Neural cell (in vitro differentiated cells): Measurements from ENCODE around the gene MYADML2. TPM values are rescaled to one million over a fixed set of nuclear protein-coding genes. Genes with fewer than 3 reads are reported as not detected.
A peak's percentile ranks its signal among the peaks of the same experiment; 100 is the strongest.

Experiments
- H2AFZ ChIP-seq: fragments of 200-600, 300-800 bp; sonication (generic), shearing (Covaris generic); 2 replicates; pipeline ENCODE4 v1.6.0; 2014; ENCODE audit warnings: low read depth, mild to moderate bottlenecking, antibody characterized with exemption, low read length, moderate library complexity
- H3F3A ChIP-seq: fragments of 200-600 bp; shearing (Covaris generic); 2 replicates; pipeline ENCODE4 v1.6.1; 2016; ENCODE audit warnings: mild to moderate bottlenecking, moderate library complexity, mixed read lengths, antibody characterized with exemption, low read length; ENCODE audit not compliant: insufficient read depth, poor library complexity, severe bottlenecking
- H3K27ac ChIP-seq: fragments of 200-600, 300-800 bp; sonication (generic), shearing (Covaris generic); 2 replicates; pipeline ENCODE4 v1.5.1; 2014; ENCODE audit warnings: mild to moderate bottlenecking, low read length, moderate library complexity
- H3K27me3 ChIP-seq: fragments of 300-800, 200-600 bp; sonication (generic), shearing (Covaris generic); 2 replicates; pipeline ENCODE4 v1.6.0; 2014; ENCODE audit warnings: mild to moderate bottlenecking, low read depth, low read length, moderate library complexity; ENCODE audit not compliant: insufficient read depth
- H3K36me3 ChIP-seq: fragments of 300-800, 200-600 bp; sonication (generic), shearing (Covaris generic); 2 replicates; pipeline ENCODE4 v1.5.1; 2014; ENCODE audit warnings: mild to moderate bottlenecking, antibody characterized with exemption, low read length, moderate library complexity; ENCODE audit not compliant: insufficient read depth
- H3K4me2 ChIP-seq: fragments of 300-800, 200-600 bp; sonication (generic), shearing (Covaris generic); 2 replicates; pipeline ENCODE4 v1.6.0; 2014; ENCODE audit warnings: mild to moderate bottlenecking, low read length
- H3K4me3 ChIP-seq: fragments of 300-800, 200-600 bp; sonication (generic), shearing (Covaris generic); 2 replicates; pipeline ENCODE4 v1.5.1; 2014; ENCODE audit warnings: mild to moderate bottlenecking, low read length, moderate library complexity
- H3K79me2 ChIP-seq: fragments of 200-600 bp; shearing (Covaris generic); replicated peaks from 2 replicates; pipeline ENCODE4 v1.6.0; 2014; ENCODE audit warnings: mild to moderate bottlenecking, low read length, moderate library complexity; ENCODE audit not compliant: insufficient read depth
- H3K9ac ChIP-seq: fragments of 300-800, 200-600 bp; sonication (generic), shearing (Covaris generic); 2 replicates; pipeline ENCODE4 v1.6.1; 2016; ENCODE audit warnings: mild to moderate bottlenecking, low read length, mixed read lengths
- H3K9me2 ChIP-seq: fragments of 200-600 bp; shearing (Covaris generic); 2 replicates; pipeline ENCODE4 v1.6.1; 2016; ENCODE audit warnings: mild to moderate bottlenecking, low read length, mixed read lengths; ENCODE audit not compliant: insufficient read depth
- H3K9me3 ChIP-seq: fragments of 200-600, 300-800 bp; sonication (generic), shearing (Covaris generic); 2 replicates; pipeline ENCODE4 v1.6.1; 2016; ENCODE audit warnings: mild to moderate bottlenecking, mixed run types, low read length, moderate library complexity, mixed read lengths
- H4K20me1 ChIP-seq: fragments of 200-600 bp; shearing (Covaris generic); 2 replicates; pipeline ENCODE4 v1.6.1; 2016; ENCODE audit warnings: mild to moderate bottlenecking, mixed run types; ENCODE audit not compliant: insufficient read depth
- EP300 ChIP-seq: fragments of 450-650 bp; conservative IDR thresholded peaks from 2 replicates; pipeline ENCODE4 v1.6.1; 2014; ENCODE audit warnings: antibody characterized with exemption, mild to moderate bottlenecking, moderate library complexity; ENCODE audit not compliant: poor library complexity, severe bottlenecking
- EZH2 ChIP-seq: fragments of 200-600, 300-800 bp; shearing (Covaris generic), sonication (generic); IDR thresholded peaks from 2 replicates; pipeline ENCODE4 v1.6.1; 2014; ENCODE audit warnings: antibody characterized with exemption, low read length, borderline replicate concordance, mild to moderate bottlenecking; ENCODE audit not compliant: insufficient read depth, poor library complexity, severe bottlenecking
- MXI1 ChIP-seq: fragments of 450-650 bp; conservative IDR thresholded peaks from 2 replicates; pipeline ENCODE4 v1.6.1; 2014; ENCODE audit warnings: antibody characterized with exemption, mild to moderate bottlenecking; ENCODE audit not compliant: poor library complexity, severe bottlenecking
- POLR2AphosphoS5 ChIP-seq: IDR thresholded peaks from 2 replicates; pipeline ENCODE4 v1.6.1; 2012
- RAD21 ChIP-seq: fragments of 450-650 bp; conservative IDR thresholded peaks from 2 replicates; pipeline ENCODE4 v1.6.1; 2014; ENCODE audit warnings: antibody characterized with exemption, mild to moderate bottlenecking, moderate library complexity
- REST ChIP-seq: IDR thresholded peaks from 2 replicates; pipeline ENCODE4 v1.6.1; 2012; ENCODE audit warnings: borderline replicate concordance
- SMC3 ChIP-seq: fragments of 450-650 bp; conservative IDR thresholded peaks from 2 replicates; pipeline ENCODE4 v1.6.1; 2014; ENCODE audit warnings: antibody characterized with exemption, mild to moderate bottlenecking, moderate library complexity; ENCODE audit not compliant: poor library complexity
- TAF1 ChIP-seq: IDR thresholded peaks from 2 replicates; pipeline ENCODE4 v1.6.1; 2012; ENCODE audit warnings: low read depth
- polyA plus RNA-seq: library from polyadenylated mRNA; depleted of rRNA; stranded (reverse); fragments of >200 nt; gene quantifications from 2 replicates; pipeline ENCODE4 v1.2.3, GENCODE V29; 2014
- TF ChIP-seq, protein P1 (sequence below): fragments of 450-650 bp; IDR thresholded peaks from 2 replicates; pipeline ENCODE4 v1.5.1; 2014; ENCODE audit warnings: antibody characterized with exemption, mild to moderate bottlenecking, moderate library complexity; ENCODE audit not compliant: poor library complexity, severe bottlenecking

Gene MYADML2
- polyA plus RNA-seq, 1 donor from 2014 or later, result 1.1 TPM

DNA sequence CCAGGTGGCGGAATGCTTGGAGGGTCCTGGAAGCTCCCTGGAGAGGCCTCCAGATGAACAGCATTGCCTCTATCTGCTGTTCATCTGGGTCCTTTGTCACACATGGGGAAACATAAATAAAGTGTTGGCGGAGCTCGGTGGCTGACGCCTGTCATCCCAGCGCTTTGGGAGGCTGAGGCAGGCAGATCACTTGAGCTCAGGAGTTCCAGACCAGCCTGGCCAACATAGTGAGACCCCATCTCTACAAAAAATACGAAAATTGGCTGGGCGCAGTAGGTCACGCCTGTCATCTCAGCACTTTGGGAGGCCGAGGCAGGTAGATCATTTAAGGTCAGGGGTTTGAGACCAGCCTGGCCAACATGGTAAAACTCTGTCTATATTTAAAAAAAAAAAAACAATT, 2.2 kb downstream of the MYADML2 start:
- H3K27ac ChIP-seq, result no peak overlapping the region
- TF ChIP-seq TAF1 (no peak), RAD21 (no peak), POLR2AphosphoS5 (no peak), EP300 (no peak), REST (no peak), EZH2 (no peak), SMC3 (no peak), MXI1 (no peak)
- TF ChIP-seq, protein P1, sequence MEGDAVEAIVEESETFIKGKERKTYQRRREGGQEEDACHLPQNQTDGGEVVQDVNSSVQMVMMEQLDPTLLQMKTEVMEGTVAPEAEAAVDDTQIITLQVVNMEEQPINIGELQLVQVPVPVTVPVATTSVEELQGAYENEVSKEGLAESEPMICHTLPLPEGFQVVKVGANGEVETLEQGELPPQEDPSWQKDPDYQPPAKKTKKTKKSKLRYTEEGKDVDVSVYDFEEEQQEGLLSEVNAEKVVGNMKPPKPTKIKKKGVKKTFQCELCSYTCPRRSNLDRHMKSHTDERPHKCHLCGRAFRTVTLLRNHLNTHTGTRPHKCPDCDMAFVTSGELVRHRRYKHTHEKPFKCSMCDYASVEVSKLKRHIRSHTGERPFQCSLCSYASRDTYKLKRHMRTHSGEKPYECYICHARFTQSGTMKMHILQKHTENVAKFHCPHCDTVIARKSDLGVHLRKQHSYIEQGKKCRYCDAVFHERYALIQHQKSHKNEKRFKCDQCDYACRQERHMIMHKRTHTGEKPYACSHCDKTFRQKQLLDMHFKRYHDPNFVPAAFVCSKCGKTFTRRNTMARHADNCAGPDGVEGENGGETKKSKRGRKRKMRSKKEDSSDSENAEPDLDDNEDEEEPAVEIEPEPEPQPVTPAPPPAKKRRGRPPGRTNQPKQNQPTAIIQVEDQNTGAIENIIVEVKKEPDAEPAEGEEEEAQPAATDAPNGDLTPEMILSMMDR, result no peak
- H3K9me3 ChIP-seq, result no peaks in the 10 kb centered on the region
- H3K36me3 ChIP-seq, result no peaks in the 10 kb centered on the region
- H3F3A ChIP-seq, result no peaks in the 10 kb centered on the region
- no peaks in the 10 kb centered on the region for H3K79me2 ChIP-seq
- H3K4me3 ChIP-seq, result no peak overlapping the region
- no peaks in the 10 kb centered on the region for H3K9me2 ChIP-seq
- H3K27me3 ChIP-seq, result no peaks in the 10 kb centered on the region
- no peak overlapping the region for H2AFZ ChIP-seq
- no peak overlapping the region for H3K9ac ChIP-seq
- no peak overlapping the region for H3K4me2 ChIP-seq
- no peaks in the 10 kb centered on the region for H4K20me1 ChIP-seq

DNA sequence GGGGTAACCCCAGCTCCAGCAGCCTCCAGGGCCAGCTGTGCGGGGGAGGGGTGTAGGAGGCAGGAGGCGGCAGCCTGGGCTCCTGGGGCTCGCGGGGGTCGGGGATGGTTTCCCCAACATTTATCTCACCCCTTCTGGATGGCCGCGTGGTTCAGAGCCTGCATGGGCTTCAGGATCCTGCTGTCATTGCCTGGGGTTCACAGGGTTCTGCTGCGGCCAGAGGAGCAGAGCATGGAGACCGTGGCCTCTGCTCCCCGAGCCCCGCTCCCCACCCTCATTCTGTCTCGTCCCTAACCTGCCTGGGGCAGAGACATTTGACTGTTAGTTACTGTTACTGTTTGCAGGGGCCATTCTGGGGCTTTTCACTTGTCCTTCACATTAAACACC, 4.9 kb downstream of the MYADML2 start:
- Histone ChIP-seq H2AFZ (no peak overlapping the region), H3K9ac (peak overlapping the region; percentile 66), H3F3A (no peaks in the 10 kb centered on the region), H3K4me3 (peak overlapping the region; percentile 55), H4K20me1 (no peaks in the 10 kb centered on the region), H3K79me2 (no peaks in the 10 kb centered on the region), H3K4me2 (peak overlapping the region; percentile 39), H3K27ac (peak overlapping the region; percentile 73), H3K9me2 (no peaks in the 10 kb centered on the region), H3K27me3 (no peaks in the 10 kb centered on the region), H3K36me3 (no peaks in the 10 kb centered on the region), H3K9me3 (no peaks in the 10 kb centered on the region)
- TF ChIP-seq, protein P1, result no peak
- TF ChIP-seq EP300 (no peak), SMC3 (no peak), EZH2 (no peak), TAF1 (no peak)
